SK-N-SH (cell line): ENCODE results near the gene POU6F2. TPM values are rescaled to one million over a fixed set of nuclear protein-coding genes. Genes with fewer than 3 reads are reported as not detected.

Experiments used
- CTCF ChIA-PET: fragments of 300-600, 350-600 bp; formaldehyde crosslinking; extraction: SDS; loops from one replicate; lab custom pipeline; 2021; lab: Yijun Ruan, JAX
- POLR2A ChIA-PET: fragments of 350-600 bp; sonication (Branson Sonifier 250); formaldehyde crosslinking; extraction: SDS; loops from one replicate; lab custom pipeline; 2020; ENCODE audit warnings: antibody characterized with exemption, inconsistent platforms; lab: Yijun Ruan, JAX
- DNase-seq: peaks from one replicate; pipeline ENCODE4 v3.0.0; 2012
- H2AFZ ChIP-seq: fragments of 200-600 bp; sonication (generic); 2 replicates; pipeline ENCODE4 v1.8.1; 2016; ENCODE audit warnings: antibody characterized with exemption, mild to moderate bottlenecking, low read depth
- H3F3A ChIP-seq: fragments of 200-600 bp; sonication (generic); replicated peaks from 2 replicates; pipeline ENCODE3; 2016; ENCODE audit warnings: antibody characterized with exemption, mild to moderate bottlenecking; ENCODE audit not compliant: insufficient read depth
- H3K27ac ChIP-seq, 2 experiments: fragments of 200-500 bp in 1 of 2; fragments of 200-600 bp in 1 of 2; sonication (Bioruptor generic) in 1 of 2; sonication (generic), shearing (Covaris generic) in 1 of 2; 2 replicates each; pipeline versions ENCODE4 v1.5.1 to v1.6.1; 2014 to 2016; ENCODE audit warnings: low read depth in 2 of 2, inconsistent platforms in 1 of 2, low read length in 1 of 2, mild to moderate bottlenecking in 1 of 2, mixed read lengths in 1 of 2
- H3K27me3 ChIP-seq: fragments of 200-600 bp; sonication (generic), shearing (Covaris generic); 2 replicates; pipeline ENCODE4 v1.6.1; 2016; ENCODE audit warnings: mixed run types; ENCODE audit not compliant: insufficient read depth
- H3K36me3 ChIP-seq, 2 experiments: fragments of 200-500 bp in 1 of 2; fragments of 200-600 bp in 1 of 2; sonication (Bioruptor generic) in 1 of 2; sonication (generic) in 1 of 2; replicated peaks in 1 of 2; 2 replicates each; pipeline versions ENCODE3 to v1.5.1; 2014 to 2016; ENCODE audit warnings: low read length in 1 of 2, mild to moderate bottlenecking in 1 of 2; ENCODE audit not compliant: insufficient read depth in 2 of 2, control insufficient read depth in 1 of 2
- H3K4me1 ChIP-seq, 2 experiments: fragments of 200-500 bp in 1 of 2; fragments of 200-600 bp in 1 of 2; sonication (Bioruptor generic) in 1 of 2; sonication (generic), shearing (Covaris generic) in 1 of 2; 2 replicates each; pipeline versions ENCODE4 v1.5.1 to v1.6.1; 2014 to 2016; ENCODE audit warnings: low read depth in 1 of 2, low read length in 1 of 2, mixed run types in 1 of 2; ENCODE audit not compliant: insufficient read depth in 2 of 2, control insufficient read depth in 1 of 2
- H3K4me2 ChIP-seq: fragments of 200-600 bp; sonication (generic), shearing (Covaris generic); 2 replicates; pipeline ENCODE4 v1.6.1; 2017; ENCODE audit warnings: mixed run types
- H3K4me3 ChIP-seq, 2 experiments: fragments of 200-500 bp in 1 of 2; fragments of 200-600 bp in 1 of 2; sonication (Bioruptor generic) in 1 of 2; sonication (generic), shearing (Covaris generic) in 1 of 2; 2 replicates each; pipeline versions ENCODE4 v1.5.1 to v1.8.1; 2014 to 2016; ENCODE audit warnings: low read depth in 2 of 2, inconsistent platforms in 1 of 2, low read length in 1 of 2, mild to moderate bottlenecking in 1 of 2, mixed read lengths in 1 of 2, moderate library complexity in 1 of 2
- H3K79me2 ChIP-seq: fragments of 200-600 bp; sonication (generic); 2 replicates; pipeline ENCODE4 v1.8.1; 2017; ENCODE audit warnings: mild to moderate bottlenecking; ENCODE audit not compliant: insufficient read depth
- H3K9ac ChIP-seq: fragments of 200-600 bp; sonication (generic); 2 replicates; pipeline ENCODE4 v1.6.1; 2017; ENCODE audit warnings: mixed run types
- H3K9me2 ChIP-seq: fragments of 200-600 bp; sonication (generic); 2 replicates; pipeline ENCODE4 v1.6.1; 2017; ENCODE audit warnings: mixed run types
- H3K9me3 ChIP-seq: fragments of 200-600 bp; sonication (generic); 2 replicates; pipeline ENCODE4 v1.6.1; 2017; ENCODE audit warnings: mixed run types, mild to moderate bottlenecking, moderate library complexity
- H4K20me1 ChIP-seq: fragments of 200-600 bp; sonication (generic); 2 replicates; pipeline ENCODE4 v1.6.1; 2017; ENCODE audit warnings: mild to moderate bottlenecking, mixed run types; ENCODE audit not compliant: insufficient read depth
- ELF1 ChIP-seq: IDR thresholded peaks from 2 replicates; pipeline ENCODE4 v1.4.0; 2012
- EP300 ChIP-seq, 2 experiments: IDR thresholded peaks; 2 replicates each; pipeline versions ENCODE4 v1.4.0 to v1.6.1; 2012; ENCODE audit warnings: borderline replicate concordance in 1 of 2, low read depth in 1 of 2, low read length in 1 of 2
- EZH2phosphoT487 ChIP-seq: fragments of 200-600 bp; sonication (generic); IDR thresholded peaks from 2 replicates; pipeline ENCODE4 v1.6.1; 2017; ENCODE audit warnings: low read depth, mixed run types, mild to moderate bottlenecking, antibody characterized with exemption, moderate library complexity, borderline replicate concordance
- FOSL2 ChIP-seq: IDR thresholded peaks from 2 replicates; pipeline ENCODE4 v1.4.0; 2012; ENCODE audit warnings: low read depth, mild to moderate bottlenecking, moderate library complexity, borderline replicate concordance
- FOXM1 ChIP-seq: IDR thresholded peaks from 2 replicates; pipeline ENCODE4 v1.4.0; 2012; ENCODE audit warnings: low read depth, mild to moderate bottlenecking
- GATA2 ChIP-seq: sonication (generic); formaldehyde crosslinking; IDR thresholded peaks from 2 replicates; pipeline ENCODE4 v1.5.0; 2020; ENCODE audit warnings: mild to moderate bottlenecking, missing genetic modification reagents
- JUND ChIP-seq: IDR thresholded peaks from 2 replicates; pipeline ENCODE4 v1.4.0; 2012
- MXI1 ChIP-seq: IDR thresholded peaks from 2 replicates; pipeline ENCODE4 v1.6.1; 2012; ENCODE audit warnings: mild to moderate bottlenecking, low read depth, low read length, improper control_type of control experiment
- NRF1 ChIP-seq: IDR thresholded peaks from 2 replicates; pipeline ENCODE4 v1.6.1; 2012; ENCODE audit warnings: low read depth, mild to moderate bottlenecking, low read length
- PBX3 ChIP-seq: IDR thresholded peaks from 2 replicates; pipeline ENCODE4; 2012
- RAD21 ChIP-seq: IDR thresholded peaks from 2 replicates; pipeline ENCODE4 v1.6.1; 2012; ENCODE audit warnings: mild to moderate bottlenecking, low read length
- RCOR1 ChIP-seq: fragments of 150-350 bp; IDR thresholded peaks from 2 replicates; pipeline ENCODE4 v1.6.1; 2017; ENCODE audit warnings: antibody characterized with exemption, low read length
- REST ChIP-seq: IDR thresholded peaks from 2 replicates; pipeline ENCODE4 v1.6.1; 2012; ENCODE audit warnings: mild to moderate bottlenecking, low read depth, low read length, moderate library complexity
- RFX5 ChIP-seq: IDR thresholded peaks from 2 replicates; pipeline ENCODE4 v1.6.1; 2012; ENCODE audit warnings: mild to moderate bottlenecking, improper control_type of control experiment, low read length
- RXRA ChIP-seq: IDR thresholded peaks from 2 replicates; pipeline ENCODE4 v1.4.0; 2012; ENCODE audit warnings: low read depth, mild to moderate bottlenecking, borderline replicate concordance
- SMC3 ChIP-seq: IDR thresholded peaks from 2 replicates; pipeline ENCODE4 v1.6.1; 2012; ENCODE audit warnings: low read depth, low read length, improper control_type of control experiment
- TAF1 ChIP-seq: IDR thresholded peaks from 2 replicates; pipeline ENCODE4 v1.6.1; 2012; ENCODE audit warnings: low read depth, mild to moderate bottlenecking, low read length, moderate library complexity, borderline replicate concordance
- TCF12 ChIP-seq: IDR thresholded peaks from 2 replicates; pipeline ENCODE4 v1.4.0; 2012
- USF1 ChIP-seq: IDR thresholded peaks from 2 replicates; pipeline ENCODE4 v1.4.0; 2012; ENCODE audit warnings: low read depth, borderline replicate concordance
- USF2 ChIP-seq: fragments of 150-350 bp; IDR thresholded peaks from 2 replicates; pipeline ENCODE4 v1.6.1; 2017; ENCODE audit warnings: antibody characterized with exemption, low read length, low read depth, borderline replicate concordance
- ZBTB33 ChIP-seq: IDR thresholded peaks from 2 replicates; pipeline ENCODE4 v1.4.0; 2012; ENCODE audit warnings: low read depth, borderline replicate concordance
- WGBS: methylation state at CpG from one replicate; pipeline ENCODE4 v1.1.6; 2017; ENCODE audit warnings: low lambda C conversion rate; 5-methylcytosine and 5-hydroxymethylcytosine counted together
- polyA plus RNA-seq, 3 experiments: library from polyadenylated mRNA; depleted of rRNA; stranded (reverse); fragments of >200 nt; gene quantifications; 2 replicates each; pipeline ENCODE4 v1.2.3, GENCODE V29; 2012

POU6F2 gene
- polyA plus RNA-seq, 1 of the 3 experiments (the other 2 are of a cell fraction), result under 0.01 TPM

- no peak for TF ChIP-seq FOXM1
- no peak for TF ChIP-seq ZBTB33
- no peak for TF ChIP-seq FOSL2
- TF ChIP-seq USF2, result no peak
- TF ChIP-seq EP300 (IDR thresholded peaks at IDR 0.05; ENCODE audit: borderline replicate concordance in 1 of 2, low read depth in 1 of 2, low read length in 1 of 2), result no peak
- TF ChIP-seq GATA2, result no peak
- no peak for TF ChIP-seq MXI1
These were observed 302.6 kb downstream of the POU6F2 start (continued) for GRCh38 chr7:39280337-39280736.

- Histone ChIP-seq H4K20me1 (no peaks in the 10 kb centered on the region), H3K9ac (no peak overlapping the region), H3K9me3 (no peaks in the 10 kb centered on the region), H3K4me1 (no peaks in the 10 kb centered on the region), H3K4me2 (no peak overlapping the region), H2AFZ (no peak overlapping the region), H3K27ac (no peak overlapping the region), H3K27me3 (no peaks in the 10 kb centered on the region; the same call in 1 of the 2 replicates), H3F3A (no peaks in the 10 kb centered on the region), H3K36me3 (no peaks in the 10 kb centered on the region), H3K79me2 (no peaks in the 10 kb centered on the region), H3K9me2 (no peaks in the 10 kb centered on the region), H3K4me3 (no peak overlapping the region)
- POLR2A ChIA-PET, result no interaction called here
- 6% methylated on average over 2 of the region's 2 CpGs for WGBS
- no peak for DNase-seq
- no peak for TF ChIP-seq ELF1
- no peak for TF ChIP-seq RCOR1
- TF ChIP-seq EZH2phosphoT487, result no peak
- TF ChIP-seq SMC3, result no peak
- no peak for TF ChIP-seq RAD21
- no peak for TF ChIP-seq REST
- no peak for TF ChIP-seq RFX5
- TF ChIP-seq TAF1, result no peak
- no peak for TF ChIP-seq ZBTB33
- no peak for TF ChIP-seq JUND
- no peak for TF ChIP-seq MXI1
- no peak for TF ChIP-seq TCF12
- no peak for TF ChIP-seq PBX3
- TF ChIP-seq EP300 (IDR thresholded peaks at IDR 0.05; ENCODE audit: borderline replicate concordance in 1 of 2, low read depth in 1 of 2, low read length in 1 of 2), result no peak
- no peak for TF ChIP-seq RXRA
- TF ChIP-seq USF1, result no peak
- no peak for TF ChIP-seq NRF1
- CTCF ChIA-PET, result interaction anchor here (1.3 kb wide), 1 partner anchor 21 kb away, joined by 5 read pairs; no protein-coding TSS in a partner anchor
These were observed 307.5 kb downstream of the POU6F2 start for GRCh38 chr7:39285256-39285655.
